Bone marrow (tissue), 2 donors: ENCODE measurements around the gene PHGDH.
A peak's percentile ranks its signal among the peaks of the same experiment; 100 is the strongest.
"Not testable (repeated sequence)": the region's sequence is repeated elsewhere in the genome, so short reads cannot be mapped to it uniquely, and the experiment has no call there.

Experiments used
- DNase-seq, 2 donors: peaks; one replicate each; lab custom pipeline; 2025; lab: John Stamatoyannopoulos, UW

PHGDH gene

DNA sequence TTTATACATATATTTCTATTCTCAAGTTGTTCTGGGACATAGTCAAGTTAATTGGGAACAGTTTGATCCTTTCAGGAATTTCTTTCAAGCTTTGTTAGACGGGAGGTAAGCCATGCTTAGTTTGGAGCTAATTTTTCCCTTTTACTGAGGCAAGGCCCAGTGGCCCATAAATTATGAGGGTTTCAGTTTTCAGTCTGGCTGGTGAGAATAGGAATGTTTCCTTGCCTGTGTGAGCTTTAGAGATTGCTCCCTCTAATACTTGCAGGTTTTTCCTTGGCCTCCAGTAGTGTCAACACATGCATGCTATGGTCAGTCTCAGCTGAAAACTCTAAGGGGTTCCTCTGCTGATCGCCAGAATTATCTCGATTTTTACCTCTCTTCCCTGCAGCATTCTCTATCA lies 14.1 kb upstream of the PHGDH start:
- no peak for DNase-seq

DNA sequence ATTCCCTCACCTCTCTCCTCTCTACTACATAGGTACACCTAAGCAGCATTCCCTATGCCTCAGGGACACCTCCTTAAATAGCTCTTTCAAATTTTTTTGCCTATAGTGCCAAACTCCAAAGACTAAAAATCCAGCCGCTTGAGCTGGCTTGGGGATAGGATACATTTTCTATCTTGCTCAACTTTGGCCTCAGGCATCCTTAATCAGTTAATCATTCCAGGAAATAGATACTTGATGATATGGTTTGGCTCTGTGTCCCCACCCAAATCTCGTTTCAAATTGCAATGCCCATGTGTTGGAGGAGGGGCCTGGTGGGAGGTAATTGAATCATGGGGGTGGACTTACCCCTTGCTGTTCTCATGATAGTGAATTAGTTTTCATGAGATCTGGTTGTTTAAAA lies 11.4 kb upstream of the PHGDH start:
- no peak for DNase-seq

- DNase-seq = no peak
Measured at GRCh38 chr1:119701659-119702058, 10.1 kb upstream of the PHGDH start.

GRCh38 chr1:119702384-119702783 lies 9.3 kb upstream of the PHGDH start:
- peak; percentile 9 to 26 for DNase-seq

DNA sequence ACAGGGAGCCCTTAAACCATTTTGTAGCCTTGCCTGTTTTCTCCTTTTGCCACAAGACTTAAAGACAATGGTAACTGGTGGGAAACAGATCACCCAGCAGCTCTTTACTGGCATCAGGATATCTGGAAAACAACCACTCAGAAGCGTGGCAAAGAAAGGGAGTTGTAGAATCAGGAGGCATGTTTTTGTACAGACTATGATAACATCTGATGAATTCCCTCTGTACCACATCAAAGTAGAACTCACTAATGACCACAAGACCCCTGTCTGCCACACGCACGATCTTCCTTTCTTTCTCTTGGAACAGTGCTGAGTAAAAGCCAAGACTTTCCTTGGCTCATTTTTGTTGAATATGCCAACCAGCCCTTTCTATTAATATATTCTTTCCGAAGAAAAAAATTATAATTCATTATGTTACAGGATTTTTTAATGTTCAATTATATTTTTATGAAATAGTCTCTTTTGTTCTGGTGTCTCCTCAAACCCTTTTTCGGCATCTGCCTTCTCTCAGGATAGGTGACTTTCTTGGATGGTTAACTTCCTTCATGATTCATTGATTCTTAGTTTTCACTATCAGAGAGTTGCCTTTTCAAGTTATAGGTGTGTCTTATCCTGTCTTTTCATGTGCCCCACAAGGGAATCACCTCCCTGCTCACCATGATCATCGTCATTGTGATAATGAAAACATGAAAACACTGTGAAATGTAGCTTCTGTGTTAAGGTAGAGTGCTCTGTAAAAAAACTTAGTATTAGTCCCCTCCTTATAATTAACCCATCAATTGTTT lies 7.9 kb upstream of the PHGDH start:
- DNase-seq = no peak

GRCh38 chr1:119706599-119706998 lies 5.1 kb upstream of the PHGDH start:
- DNase-seq = not testable (repeated sequence)

- DNase-seq = not testable (repeated sequence)
Measured at GRCh38 chr1:119711356-119711803, 354 bp upstream of the PHGDH start.

DNA sequence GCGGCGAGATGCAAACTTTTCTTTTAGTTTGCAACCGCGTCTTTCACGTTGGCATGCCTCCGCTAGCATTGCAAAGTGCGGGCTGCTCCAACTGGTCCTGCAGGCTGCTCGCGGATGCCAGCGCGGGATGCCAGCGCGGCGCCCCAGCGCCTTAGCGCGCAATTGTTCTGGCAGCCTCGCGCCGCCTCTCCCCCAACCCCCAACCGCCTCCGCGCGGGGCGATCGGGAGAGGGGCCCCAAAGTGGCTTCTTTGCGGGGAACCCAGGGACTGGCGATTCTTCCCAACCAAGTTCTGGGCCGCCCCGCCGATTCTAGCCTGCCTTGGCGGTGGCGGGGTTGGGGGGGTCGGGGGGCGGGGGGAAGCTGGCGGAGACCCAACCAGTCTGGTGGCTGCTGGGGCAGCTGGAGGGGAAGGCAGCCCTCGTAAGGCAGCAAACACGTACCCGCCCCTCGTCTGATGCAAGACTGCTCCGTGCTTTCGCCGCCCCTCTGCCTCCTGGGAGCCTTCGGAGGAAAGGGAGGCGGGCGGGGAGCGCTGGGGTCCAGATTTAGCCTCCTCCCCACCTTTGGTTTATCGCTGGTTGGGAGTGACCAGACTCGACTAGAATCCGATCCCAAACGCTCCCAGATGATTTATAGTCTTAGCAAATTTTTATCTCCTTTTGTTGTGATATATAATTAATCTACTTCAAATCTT lies 756 bp downstream of the PHGDH start:
- peak in 1 of 2 donors; percentile 43 for DNase-seq

GRCh38 chr1:119713039-119713748 lies 1.5 kb downstream of the PHGDH start:
- no peak for DNase-seq

DNA sequence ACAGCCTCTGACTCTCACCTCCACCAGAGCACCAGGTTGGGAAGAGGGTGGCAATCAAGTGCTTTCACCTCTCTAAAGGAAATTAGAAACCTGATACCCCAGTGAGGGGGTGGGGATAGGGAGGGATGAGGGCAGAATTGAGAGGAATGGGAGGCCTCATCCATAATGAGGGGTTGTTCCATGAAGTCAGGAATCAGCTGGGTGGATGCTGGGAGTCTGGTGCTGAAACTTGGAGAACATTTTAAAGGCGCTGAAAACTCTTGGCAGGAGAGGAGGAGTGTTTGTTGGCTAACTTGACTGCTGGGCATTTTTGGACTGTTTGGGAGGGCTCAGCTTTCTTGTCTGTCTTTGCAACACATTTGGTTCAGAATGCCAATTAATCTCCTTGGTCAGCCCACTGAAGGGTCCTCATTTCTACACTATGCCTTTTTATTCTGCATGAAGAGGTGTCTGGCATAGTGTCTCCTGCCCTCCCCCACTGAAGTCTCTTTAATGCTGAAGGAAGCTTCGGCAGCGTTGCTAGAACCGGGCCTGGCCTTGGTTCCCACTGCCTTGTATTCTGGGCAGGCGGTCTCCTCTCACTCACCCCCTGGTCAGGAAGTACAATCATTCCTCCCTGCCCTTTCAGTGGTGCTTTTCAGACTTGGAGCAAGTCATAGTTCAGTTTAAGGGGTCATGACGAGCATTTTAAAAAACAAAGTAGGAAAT lies 2.2 kb downstream of the PHGDH start:
- DNase-seq = no peak

DNA sequence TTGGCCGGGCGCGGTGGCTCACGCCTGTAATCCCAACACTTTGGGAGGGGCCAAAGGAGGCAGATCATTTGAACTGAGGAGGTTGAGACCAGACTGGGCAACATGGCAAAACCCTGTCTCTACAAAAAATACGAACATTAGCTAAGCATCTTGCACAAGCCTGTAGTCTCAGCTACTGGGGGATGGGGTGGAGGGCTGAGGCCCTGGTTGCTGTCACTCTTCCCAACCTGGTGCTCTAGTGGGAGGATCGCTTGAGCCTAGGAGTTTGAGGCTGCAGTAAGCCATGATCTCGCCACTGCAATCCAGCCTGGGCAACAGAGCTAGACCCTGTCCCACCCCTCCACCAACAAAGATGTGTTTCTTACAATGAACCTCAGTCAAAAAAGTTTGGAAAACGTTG lies 2.8 kb downstream of the PHGDH start:
- no peak for DNase-seq

DNA sequence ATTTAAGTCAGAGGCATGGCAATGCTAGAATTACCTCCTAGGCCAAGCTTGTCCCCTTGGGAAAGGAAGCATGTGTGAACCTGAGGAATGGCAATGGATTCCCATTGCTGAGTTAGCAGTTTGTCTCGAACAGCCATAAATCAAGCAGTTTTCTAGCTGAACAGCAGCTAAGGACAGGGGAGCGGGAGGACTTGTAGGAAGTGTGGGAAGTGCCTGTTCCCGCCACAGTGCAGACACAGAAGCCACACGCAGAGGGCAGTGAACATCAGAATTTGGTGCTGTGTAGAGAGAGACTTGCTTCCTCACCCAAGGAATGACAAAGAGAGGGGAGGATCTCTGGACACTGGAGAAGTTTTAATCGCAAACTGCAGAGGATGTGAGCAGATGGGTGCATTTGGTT lies 3.8 kb downstream of the PHGDH start:
- peak in 1 of 2 donors; percentile 20 for DNase-seq

DNA sequence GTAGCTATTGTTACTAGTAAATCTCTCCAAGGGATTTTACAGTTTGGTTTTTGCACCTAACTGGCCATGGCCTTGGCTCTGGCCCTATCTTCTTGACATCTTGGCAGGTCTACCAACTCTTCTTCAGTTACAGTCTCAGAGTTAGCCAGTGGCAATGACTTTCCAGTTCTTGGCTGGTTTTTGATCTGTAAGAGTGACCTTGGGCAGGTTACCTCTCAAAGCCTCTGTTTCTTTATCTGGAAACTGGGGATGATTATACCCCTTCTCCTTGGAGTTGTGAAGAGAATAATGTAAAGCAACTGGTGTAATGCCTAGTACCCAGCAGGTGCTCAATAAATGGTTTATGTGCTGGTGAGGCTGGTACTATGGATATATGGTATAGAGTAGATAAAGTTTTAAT lies 6.7 kb downstream of the PHGDH start:
- DNase-seq = no peak

DNA sequence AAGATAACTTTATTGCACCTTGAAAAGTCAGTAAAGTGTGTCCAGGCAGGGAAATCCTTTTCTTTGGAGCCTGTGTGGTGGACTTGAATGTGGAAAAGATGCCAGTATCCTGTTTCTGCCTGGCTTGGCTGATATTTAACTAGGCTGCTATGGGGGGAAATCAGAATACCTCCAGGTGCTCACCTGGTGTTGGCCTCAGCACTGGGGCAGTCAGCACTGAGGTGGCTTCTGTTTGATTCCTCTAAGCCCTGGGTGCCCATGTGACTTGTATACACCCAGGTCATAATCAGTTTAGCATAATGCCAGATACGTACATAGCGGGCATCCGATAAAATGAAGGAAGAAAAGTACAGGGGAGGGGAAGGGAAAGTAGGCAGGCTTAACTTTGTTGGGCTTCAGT lies 7.2 kb downstream of the PHGDH start:
- DNase-seq = no peak

DNA sequence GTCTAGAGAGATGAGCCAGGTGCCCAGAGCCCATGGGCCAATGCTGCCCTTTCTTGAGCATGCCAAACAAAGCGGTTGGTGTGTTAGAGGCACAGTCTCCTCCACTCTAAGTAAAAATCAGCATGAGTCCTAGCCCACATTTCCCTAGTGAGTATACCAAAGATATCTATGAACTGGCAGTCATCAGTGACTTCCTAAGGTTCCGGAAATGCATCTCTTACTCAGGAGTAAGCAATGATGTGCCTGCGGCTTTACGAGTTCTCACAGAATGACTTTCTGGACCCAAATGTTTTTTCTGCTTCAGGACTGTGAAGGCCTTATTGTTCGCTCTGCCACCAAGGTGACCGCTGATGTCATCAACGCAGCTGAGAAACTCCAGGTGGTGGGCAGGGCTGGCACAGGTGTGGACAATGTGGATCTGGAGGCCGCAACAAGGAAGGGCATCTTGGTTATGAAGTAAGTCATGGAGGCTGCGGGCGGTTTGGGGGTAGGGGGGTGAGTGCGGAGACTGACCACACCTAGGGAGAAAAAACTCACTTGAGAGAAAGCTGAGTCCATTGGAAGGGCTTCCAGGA lies 9.2 kb downstream of the PHGDH start:
- DNase-seq = no peak

DNA sequence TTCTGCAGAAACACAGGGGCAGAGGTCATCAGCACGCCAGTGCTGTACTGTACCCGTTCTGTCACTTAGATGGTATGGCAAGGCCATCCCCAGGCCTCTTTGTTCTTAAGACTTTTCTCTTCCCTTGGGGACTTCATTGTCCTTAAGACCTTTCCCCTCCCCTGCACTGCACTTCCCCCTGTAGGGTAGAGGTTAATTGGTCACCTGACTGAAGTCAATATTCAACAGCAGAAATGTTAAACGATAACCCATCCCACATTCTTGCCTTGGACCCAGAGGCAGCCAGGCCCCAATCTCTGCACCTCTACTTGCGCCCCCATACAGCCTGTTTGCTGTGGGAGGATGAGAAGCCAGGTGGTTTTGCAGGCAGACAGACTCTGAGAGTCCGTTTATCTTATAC lies 10.2 kb downstream of the PHGDH start:
- DNase-seq = no peak

DNA sequence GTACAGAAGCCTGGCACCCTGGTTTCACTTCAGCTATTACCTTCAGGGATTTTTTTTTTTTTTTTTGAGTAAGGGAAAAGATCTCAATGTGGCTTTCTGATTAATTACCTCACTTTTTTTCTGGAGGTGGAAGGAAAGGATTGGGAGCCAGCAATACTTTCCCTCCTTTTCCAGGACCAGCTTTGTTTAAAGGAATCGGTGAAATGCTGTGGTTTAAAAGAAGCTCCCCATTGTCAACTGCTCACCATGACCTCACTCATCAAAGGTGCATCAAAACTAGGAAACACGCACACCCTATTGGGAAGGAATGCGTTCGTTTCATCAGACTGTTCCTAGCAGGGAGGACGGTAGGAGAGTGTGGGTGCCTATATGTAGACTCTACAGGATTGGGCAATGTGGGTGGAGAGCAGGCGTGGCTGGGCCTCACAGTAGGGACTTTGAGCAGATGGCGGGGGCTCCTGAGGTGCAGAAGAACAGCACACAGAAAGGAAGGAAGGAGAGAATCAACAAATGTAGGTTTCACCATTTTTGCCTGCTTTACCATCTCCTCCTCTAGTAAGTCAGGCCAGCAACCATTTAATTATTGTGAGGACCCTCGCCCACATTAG lies 13.0 kb downstream of the PHGDH start:
- DNase-seq = no peak

DNA sequence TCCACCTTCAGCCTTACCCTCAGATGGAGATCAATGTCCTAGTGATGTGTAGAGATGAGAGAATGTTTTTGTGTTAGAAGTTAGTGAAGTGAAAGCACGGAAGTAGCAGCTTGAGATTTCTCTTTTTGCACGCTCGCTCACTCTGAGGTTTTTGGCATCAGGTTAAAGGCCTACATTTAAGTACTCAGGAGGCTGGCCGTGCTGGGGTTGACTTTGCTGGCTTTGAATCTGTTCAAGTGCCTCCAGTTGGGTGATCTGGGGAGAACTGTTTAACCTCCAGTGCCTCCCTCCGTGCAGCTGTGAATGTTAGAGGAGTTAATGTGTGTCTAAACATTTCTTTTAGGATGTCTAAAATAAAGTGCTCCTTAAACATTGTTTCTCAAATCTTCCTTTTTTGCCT lies 13.9 kb downstream of the PHGDH start:
- DNase-seq = no peak

- no peak for DNase-seq
Measured at GRCh38 chr1:119727991-119728390, 16.3 kb downstream of the PHGDH start.

- DNase-seq = no peak
Measured at GRCh38 chr1:119729044-119729443, 17.3 kb downstream of the PHGDH start.

- DNase-seq = no peak
Measured at GRCh38 chr1:119731060-119731459, 19.3 kb downstream of the PHGDH start.
